Activated B cell treated with CpG ODN at 0.5 μM for 24 hours (primary cell): ENCODE results near the gene GCK. TPM values are rescaled to one million over a fixed set of nuclear protein-coding genes. Genes with fewer than 3 reads are reported as not detected.

Source experiments
- ATAC-seq: fragments of 200-7000 bp; cut with Tn5 transposase; one replicate; pipeline ENCODE4 v1.10.0; 2021; ENCODE audit warnings: low read depth, mild to moderate bottlenecking, moderate library complexity
- CTCF ChIA-PET: fragments of 350-600 bp; sonication (Branson Sonifier 250); formaldehyde crosslinking; loops from one replicate; lab custom pipeline; 2021; ENCODE audit warnings: antibody characterized with exemption; lab: Charles Lee
- POLR2A ChIA-PET: fragments of 350-600 bp; sonication (Branson Sonifier 250); formaldehyde crosslinking; loops from one replicate; lab custom pipeline; 2021; ENCODE audit warnings: antibody characterized with exemption; lab: Charles Lee
- DNase-seq: peaks from one replicate; pipeline ENCODE4 v3.0.0; 2022
- H3K27ac Mint-ChIP-seq: one replicate; pipeline ENCODE4 v1.8.0; 2020; ENCODE audit warnings: mixed read lengths
- H3K27me3 Mint-ChIP-seq: one replicate; pipeline ENCODE4 v1.8.0; 2021; ENCODE audit warnings: mixed read lengths
- H3K36me3 Mint-ChIP-seq: one replicate; pipeline ENCODE4 v1.8.0; 2021; ENCODE audit warnings: low read depth, mixed read lengths
- H3K4me1 Mint-ChIP-seq: one replicate; pipeline ENCODE4 v1.8.0; 2021; ENCODE audit warnings: mixed read lengths
- H3K4me3 Mint-ChIP-seq: one replicate; pipeline ENCODE4 v1.8.0; 2020; ENCODE audit warnings: mild to moderate bottlenecking, mixed read lengths
- H3K9me3 Mint-ChIP-seq: one replicate; pipeline ENCODE4 v1.8.0; 2020; ENCODE audit warnings: mixed read lengths
- intact Hi-C: fragments of 100-400 bp; cut with micrococcal nuclease; formaldehyde crosslinking; loops from one replicate; pipeline ENCODE4 v1.15.1; 2024
- total RNA-seq: library from RNA; stranded (reverse); gene quantifications from 2 replicates; pipeline ENCODE4 v1.2.3, GENCODE V29; 2022
- TF ChIP-seq, protein P1 (sequence below): fragments of 200-600 bp; IDR thresholded peaks from one replicate; pipeline ENCODE4 v1.8.0; 2022; ENCODE audit warnings: antibody characterized with exemption, mild to moderate bottlenecking

The GCK gene
- total RNA-seq, 1 donor from 2014 or later, result 0.13 TPM

DNA sequence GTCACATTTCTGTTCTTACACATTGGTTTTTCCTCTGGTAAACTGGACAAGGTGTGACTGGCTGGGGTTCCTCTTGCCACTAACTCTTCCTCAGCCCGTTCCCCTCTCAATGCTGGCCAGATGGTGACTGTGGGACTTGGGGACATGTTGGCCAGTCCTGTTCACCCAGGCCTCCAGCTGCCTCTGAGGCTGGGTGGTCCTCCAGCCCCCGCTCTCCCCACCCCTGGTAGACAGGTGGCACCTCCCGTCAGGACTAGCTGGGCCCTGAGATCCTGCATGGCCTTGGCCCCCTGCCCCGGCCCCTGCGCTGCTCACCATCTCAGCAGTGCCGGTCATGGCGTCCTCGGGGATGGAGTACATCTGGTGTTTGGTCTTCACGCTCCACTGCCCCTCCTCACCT is 37.3 kb downstream of the GCK start:
- Mint-ChIP-seq H3K27ac (no peak overlapping the region), H3K36me3 (no peaks in the 10 kb centered on the region), H3K4me1 (peaks cover 8% of the 10 kb centered on the region), H3K4me3 (no peak overlapping the region), H3K27me3 (no peaks in the 10 kb centered on the region), H3K9me3 (no peaks in the 10 kb centered on the region)
- ChIA-PET CTCF (interaction anchor here (0.9 kb wide), 1 partner anchor 29 kb away, joined by 3 read pairs; no protein-coding TSS in a partner anchor), POLR2A (interaction anchor here (0.6 kb wide), 1 partner anchor 291 kb away, joined by 3 read pairs; no protein-coding TSS in a partner anchor)
- TF ChIP-seq, protein P1, sequence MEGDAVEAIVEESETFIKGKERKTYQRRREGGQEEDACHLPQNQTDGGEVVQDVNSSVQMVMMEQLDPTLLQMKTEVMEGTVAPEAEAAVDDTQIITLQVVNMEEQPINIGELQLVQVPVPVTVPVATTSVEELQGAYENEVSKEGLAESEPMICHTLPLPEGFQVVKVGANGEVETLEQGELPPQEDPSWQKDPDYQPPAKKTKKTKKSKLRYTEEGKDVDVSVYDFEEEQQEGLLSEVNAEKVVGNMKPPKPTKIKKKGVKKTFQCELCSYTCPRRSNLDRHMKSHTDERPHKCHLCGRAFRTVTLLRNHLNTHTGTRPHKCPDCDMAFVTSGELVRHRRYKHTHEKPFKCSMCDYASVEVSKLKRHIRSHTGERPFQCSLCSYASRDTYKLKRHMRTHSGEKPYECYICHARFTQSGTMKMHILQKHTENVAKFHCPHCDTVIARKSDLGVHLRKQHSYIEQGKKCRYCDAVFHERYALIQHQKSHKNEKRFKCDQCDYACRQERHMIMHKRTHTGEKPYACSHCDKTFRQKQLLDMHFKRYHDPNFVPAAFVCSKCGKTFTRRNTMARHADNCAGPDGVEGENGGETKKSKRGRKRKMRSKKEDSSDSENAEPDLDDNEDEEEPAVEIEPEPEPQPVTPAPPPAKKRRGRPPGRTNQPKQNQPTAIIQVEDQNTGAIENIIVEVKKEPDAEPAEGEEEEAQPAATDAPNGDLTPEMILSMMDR, result no peak
- ATAC-seq (no peak), DNase-seq (peak; percentile 7)
- intact Hi-C loops, result no loop called here

DNA sequence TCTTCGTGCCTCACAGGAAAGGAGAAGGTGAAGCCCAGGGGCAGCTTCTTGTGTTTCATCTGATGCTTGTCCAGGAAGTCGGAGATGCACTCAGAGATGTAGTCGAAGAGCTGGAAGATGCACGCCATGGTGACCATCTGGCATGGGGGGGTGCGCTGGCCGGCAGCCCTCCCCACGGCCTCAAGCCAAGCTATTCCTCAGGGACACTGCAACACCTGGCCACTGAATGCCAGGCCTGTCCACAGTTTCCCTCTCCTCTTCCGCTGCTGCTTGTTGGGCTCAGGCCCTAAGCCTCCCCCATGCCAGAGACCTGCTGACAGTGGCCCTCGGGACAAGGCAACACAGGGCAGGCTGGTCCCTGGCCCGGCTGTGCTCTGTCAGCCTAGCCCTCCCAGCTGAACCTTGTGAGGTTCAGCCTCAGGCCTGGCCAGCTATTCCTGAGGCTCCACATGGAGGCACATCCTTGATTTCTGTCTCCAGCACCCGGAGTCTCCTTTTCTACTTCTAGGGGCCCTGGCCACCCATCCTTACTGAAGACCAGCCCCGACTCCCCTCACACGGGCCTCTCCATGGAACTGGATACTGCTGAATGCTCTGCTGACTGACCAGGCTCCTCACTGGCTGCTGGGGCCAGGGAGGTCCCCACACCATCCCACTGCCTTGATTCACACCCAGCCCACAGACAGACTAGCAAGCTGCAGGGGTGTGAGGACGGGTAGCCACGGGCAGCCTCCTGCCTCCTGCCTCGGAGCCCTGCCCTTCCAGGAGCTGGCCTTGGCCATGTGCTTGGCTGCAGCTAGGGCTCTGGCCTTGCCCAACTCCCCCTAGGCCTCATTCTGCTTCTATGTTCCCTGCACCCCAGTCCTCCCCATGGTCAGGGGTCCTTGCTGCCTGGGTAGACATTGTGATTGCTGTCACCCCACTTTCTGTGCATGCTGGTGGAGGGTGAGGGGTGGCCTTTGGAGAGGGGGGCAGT is 38.0 kb downstream of the GCK start:
- no peak overlapping the region for H3K4me3 Mint-ChIP-seq

GRCh38 chr7:44150466-44150832 is 38.8 kb downstream of the GCK start:
- ATAC-seq, result peak; percentile 53
- CTCF ChIA-PET, result no interaction called here
- no peak overlapping the region for H3K27ac Mint-ChIP-seq

More for the DNA sequence above, 38.0 kb downstream of the GCK start:
- ChIA-PET POLR2A (interaction anchor here (1.4 kb wide), 1 partner anchor 54 kb away, joined by 4 read pairs; no protein-coding TSS in a partner anchor), CTCF (interaction anchor here (0.9 kb wide), 1 partner anchor 30 kb away, joined by 3 read pairs; no protein-coding TSS in a partner anchor)
- no peaks in the 10 kb centered on the region for H3K36me3 Mint-ChIP-seq
- ATAC-seq (no peak), DNase-seq (no peak)
- H3K9me3 Mint-ChIP-seq, result no peaks in the 10 kb centered on the region
- no peaks in the 10 kb centered on the region for H3K27me3 Mint-ChIP-seq
- TF ChIP-seq, protein P1, result no peak
- H3K4me1 Mint-ChIP-seq, result peaks cover 11% of the 10 kb centered on the region
- no peak overlapping the region for H3K27ac Mint-ChIP-seq
- intact Hi-C loops, result no loop called here

GRCh38 chr7:44149571-44150465 is 39.4 kb downstream of the GCK start:
- ChIA-PET CTCF (no interaction called here), POLR2A (interaction anchor here (0.6 to 1.4 kb wide), 2 partner anchors 17 to 52 kb away, joined by 3 to 4 read pairs; no protein-coding TSS in a partner anchor)
- Mint-ChIP-seq H3K36me3 (no peaks in the 10 kb centered on the region), H3K27ac (no peak overlapping the region), H3K4me1 (peaks cover 18% of the 10 kb centered on the region), H3K27me3 (no peaks in the 10 kb centered on the region), H3K4me3 (no peak overlapping the region), H3K9me3 (no peaks in the 10 kb centered on the region)
- no peak for ATAC-seq
- intact Hi-C loops, result no loop called here
- DNase-seq, result no peak
- TF ChIP-seq, protein P1, result no peak

More at GRCh38 chr7:44150466-44150832, 38.8 kb downstream of the GCK start:
- no peaks in the 10 kb centered on the region for H3K36me3 Mint-ChIP-seq
- H3K4me1 Mint-ChIP-seq, result peaks cover 15% of the 10 kb centered on the region
- H3K27me3 Mint-ChIP-seq, result no peaks in the 10 kb centered on the region
- intact Hi-C loops, result no loop called here
- POLR2A ChIA-PET, result interaction anchor here (0.6 to 1.4 kb wide), 2 partner anchors 16 to 53 kb away, joined by 3 to 4 read pairs; no protein-coding TSS in a partner anchor
- no peaks in the 10 kb centered on the region for H3K9me3 Mint-ChIP-seq
- no peak for DNase-seq
- TF ChIP-seq, protein P1, result no peak
- H3K4me3 Mint-ChIP-seq, result no peak overlapping the region
